Panc1 (cell line): ENCODE results near the gene PARD3. TPM values are rescaled to one million over a fixed set of nuclear protein-coding genes. Genes with fewer than 3 reads are reported as not detected.

Source experiments
- ATAC-seq: fragments of 200-7000 bp; cut with Tn5 transposase; 2 replicates; pipeline ENCODE4 v1.9.1; 2020; ENCODE audit warnings: mild to moderate bottlenecking, moderate library complexity
- BruUV-seq: library from RNA; stranded (reverse); fragments of 400-500 nt; replicated peaks from 2 replicates; lab custom pipeline; 2021; lab: Mats Ljungman, UMichigan
- CTCF ChIA-PET: fragments of 300-600 bp; sonication (Branson Sonifier 250); formaldehyde crosslinking; loops from one replicate; lab custom pipeline; 2022; ENCODE audit warnings: antibody characterized with exemption; lab: Charles Lee
- POLR2A ChIA-PET: fragments of 300-600 bp; sonication (Branson Sonifier 250); formaldehyde crosslinking; loops from one replicate; lab custom pipeline; 2022; ENCODE audit warnings: antibody characterized with exemption; lab: Charles Lee
- DNase-seq: peaks from one replicate; pipeline ENCODE4 v3.0.0-alpha.2; 2010; ENCODE audit warnings: low read depth, low spot score
- H3K27ac ChIP-seq: 2 replicates; pipeline ENCODE4 v1.5.1; 2011; ENCODE audit warnings: mild to moderate bottlenecking, low read length, inconsistent platforms
- H3K27me3 ChIP-seq: fragments of 200-500 bp; sonication (Bioruptor generic); 2 replicates; pipeline ENCODE4 v1.6.0; 2014; ENCODE audit warnings: low read length, inconsistent platforms; ENCODE audit not compliant: control insufficient read depth, insufficient read depth
- H3K36me3 ChIP-seq: fragments of 200-500 bp; sonication (Bioruptor generic); 2 replicates; pipeline ENCODE4 v1.5.1; 2014; ENCODE audit warnings: inconsistent platforms, mild to moderate bottlenecking, low read length, moderate library complexity; ENCODE audit not compliant: control insufficient read depth, insufficient read depth
- H3K4me1 ChIP-seq: 2 replicates; pipeline ENCODE4 v1.5.1; 2011; ENCODE audit warnings: inconsistent platforms, mild to moderate bottlenecking, low read length, moderate library complexity; ENCODE audit not compliant: control insufficient read depth, insufficient read depth
- H3K4me3 ChIP-seq, 2 experiments: 2 replicates each; pipeline ENCODE4 v1.5.1; 2011 to 2012; ENCODE audit warnings: low read depth in 2 of 2, low read length in 2 of 2, mild to moderate bottlenecking in 2 of 2, inconsistent platforms in 1 of 2, moderate library complexity in 1 of 2
- H3K9me3 ChIP-seq: fragments of 200-500 bp; sonication (Bioruptor generic); 2 replicates; pipeline ENCODE4 v1.5.1; 2014; ENCODE audit warnings: low read depth, mild to moderate bottlenecking, inconsistent platforms, low read length, moderate library complexity; ENCODE audit not compliant: control insufficient read depth, insufficient read depth
- POLR2AphosphoS5 ChIP-seq: IDR thresholded peaks from 2 replicates; pipeline ENCODE4 v1.6.1; 2012; ENCODE audit warnings: mild to moderate bottlenecking, low read depth, low read length, moderate library complexity
- SIN3A ChIP-seq: IDR thresholded peaks from 2 replicates; pipeline ENCODE4 v1.6.1; 2012; ENCODE audit warnings: low read depth, mild to moderate bottlenecking, low read length, moderate library complexity, borderline replicate concordance; ENCODE audit not compliant: insufficient read depth
- TCF7L2 ChIP-seq: IDR thresholded peaks from 2 replicates; pipeline ENCODE4 v1.6.1; 2011; ENCODE audit warnings: mild to moderate bottlenecking, low read depth, low read length, inconsistent platforms
- in situ Hi-C: cut with HindIII; loops from 2 replicates; pipeline ENCODE4 v1.10.0; 2016; ENCODE audit warnings: low sequenced_read_pairs, low pct_unique_long_range_greater_than_20kb
- intact Hi-C: fragments of 100-400 bp; cut with micrococcal nuclease; formaldehyde crosslinking; loops from one replicate; pipeline ENCODE4 v1.10.0; 2022; ENCODE audit not compliant: unreplicated experiment
- total RNA-seq: library from RNA; stranded (reverse); gene quantifications from one replicate; pipeline ENCODE4 v1.2.1, GENCODE V29; 2021; ENCODE audit not compliant: unreplicated experiment
- TF ChIP-seq, protein P1 (sequence below): fragments of 450-650 bp; IDR thresholded peaks from 2 replicates; pipeline ENCODE4 v1.5.1; 2017; ENCODE audit warnings: mild to moderate bottlenecking
- TF ChIP-seq, protein P2 (sequence below), 2 experiments: IDR thresholded peaks; 2 replicates each; pipeline ENCODE4 v1.6.1; 2011 to 2012; ENCODE audit warnings: low read depth in 2 of 2, control low read depth in 1 of 2, low read length in 1 of 2, mild to moderate bottlenecking in 1 of 2, moderate library complexity in 1 of 2; ENCODE audit not compliant: insufficient read depth in 1 of 2

PARD3 gene
- total RNA-seq, 1 experiment from 2014 or later, result 29.8 TPM

DNA sequence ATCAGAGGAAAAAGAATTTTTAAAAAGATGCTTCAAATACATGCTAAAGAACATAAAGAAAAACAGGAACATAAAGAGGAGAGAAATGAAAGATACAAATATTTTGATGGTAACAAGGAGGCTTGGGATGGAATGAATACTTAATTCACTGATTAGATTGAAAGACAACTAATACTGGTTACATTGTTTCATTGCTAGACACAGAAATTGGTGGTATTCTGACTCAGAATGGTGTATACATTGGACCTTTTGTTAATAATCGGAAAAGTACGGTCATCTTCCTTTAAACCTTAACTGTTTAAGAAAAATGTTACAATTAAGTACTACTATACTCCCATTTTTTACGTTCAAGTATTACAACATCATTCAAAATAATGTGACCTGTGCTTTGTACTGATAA lies 567.5 kb downstream of the PARD3 start:
- H3K27ac ChIP-seq, result no peak overlapping the region
- H3K4me1 ChIP-seq, result no peaks in the 10 kb centered on the region
- H3K4me3 ChIP-seq, result no peak overlapping the region
- TF ChIP-seq, protein P1, sequence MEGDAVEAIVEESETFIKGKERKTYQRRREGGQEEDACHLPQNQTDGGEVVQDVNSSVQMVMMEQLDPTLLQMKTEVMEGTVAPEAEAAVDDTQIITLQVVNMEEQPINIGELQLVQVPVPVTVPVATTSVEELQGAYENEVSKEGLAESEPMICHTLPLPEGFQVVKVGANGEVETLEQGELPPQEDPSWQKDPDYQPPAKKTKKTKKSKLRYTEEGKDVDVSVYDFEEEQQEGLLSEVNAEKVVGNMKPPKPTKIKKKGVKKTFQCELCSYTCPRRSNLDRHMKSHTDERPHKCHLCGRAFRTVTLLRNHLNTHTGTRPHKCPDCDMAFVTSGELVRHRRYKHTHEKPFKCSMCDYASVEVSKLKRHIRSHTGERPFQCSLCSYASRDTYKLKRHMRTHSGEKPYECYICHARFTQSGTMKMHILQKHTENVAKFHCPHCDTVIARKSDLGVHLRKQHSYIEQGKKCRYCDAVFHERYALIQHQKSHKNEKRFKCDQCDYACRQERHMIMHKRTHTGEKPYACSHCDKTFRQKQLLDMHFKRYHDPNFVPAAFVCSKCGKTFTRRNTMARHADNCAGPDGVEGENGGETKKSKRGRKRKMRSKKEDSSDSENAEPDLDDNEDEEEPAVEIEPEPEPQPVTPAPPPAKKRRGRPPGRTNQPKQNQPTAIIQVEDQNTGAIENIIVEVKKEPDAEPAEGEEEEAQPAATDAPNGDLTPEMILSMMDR, result no peak
- no peak for TF ChIP-seq SIN3A
- TF ChIP-seq POLR2AphosphoS5, result no peak
- TF ChIP-seq, protein P2, sequence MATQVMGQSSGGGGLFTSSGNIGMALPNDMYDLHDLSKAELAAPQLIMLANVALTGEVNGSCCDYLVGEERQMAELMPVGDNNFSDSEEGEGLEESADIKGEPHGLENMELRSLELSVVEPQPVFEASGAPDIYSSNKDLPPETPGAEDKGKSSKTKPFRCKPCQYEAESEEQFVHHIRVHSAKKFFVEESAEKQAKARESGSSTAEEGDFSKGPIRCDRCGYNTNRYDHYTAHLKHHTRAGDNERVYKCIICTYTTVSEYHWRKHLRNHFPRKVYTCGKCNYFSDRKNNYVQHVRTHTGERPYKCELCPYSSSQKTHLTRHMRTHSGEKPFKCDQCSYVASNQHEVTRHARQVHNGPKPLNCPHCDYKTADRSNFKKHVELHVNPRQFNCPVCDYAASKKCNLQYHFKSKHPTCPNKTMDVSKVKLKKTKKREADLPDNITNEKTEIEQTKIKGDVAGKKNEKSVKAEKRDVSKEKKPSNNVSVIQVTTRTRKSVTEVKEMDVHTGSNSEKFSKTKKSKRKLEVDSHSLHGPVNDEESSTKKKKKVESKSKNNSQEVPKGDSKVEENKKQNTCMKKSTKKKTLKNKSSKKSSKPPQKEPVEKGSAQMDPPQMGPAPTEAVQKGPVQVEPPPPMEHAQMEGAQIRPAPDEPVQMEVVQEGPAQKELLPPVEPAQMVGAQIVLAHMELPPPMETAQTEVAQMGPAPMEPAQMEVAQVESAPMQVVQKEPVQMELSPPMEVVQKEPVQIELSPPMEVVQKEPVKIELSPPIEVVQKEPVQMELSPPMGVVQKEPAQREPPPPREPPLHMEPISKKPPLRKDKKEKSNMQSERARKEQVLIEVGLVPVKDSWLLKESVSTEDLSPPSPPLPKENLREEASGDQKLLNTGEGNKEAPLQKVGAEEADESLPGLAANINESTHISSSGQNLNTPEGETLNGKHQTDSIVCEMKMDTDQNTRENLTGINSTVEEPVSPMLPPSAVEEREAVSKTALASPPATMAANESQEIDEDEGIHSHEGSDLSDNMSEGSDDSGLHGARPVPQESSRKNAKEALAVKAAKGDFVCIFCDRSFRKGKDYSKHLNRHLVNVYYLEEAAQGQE (IDR thresholded peaks at IDR 0.05; ENCODE audit: insufficient read depth in 1 of 2, low read depth in 2 of 2, low read length in 1 of 2), result no peak
- no peak for TF ChIP-seq TCF7L2
- no peaks in the 10 kb centered on the region for H3K9me3 ChIP-seq
- no peaks in the 10 kb centered on the region for H3K27me3 ChIP-seq
- ChIA-PET CTCF (no interaction called here), POLR2A (no interaction called here)
- BruUV-seq, result no TSS peak
- intact Hi-C loops, result no loop called here
- ATAC-seq (no peak), DNase-seq (no peak)
- H3K36me3 ChIP-seq, result no peaks in the 10 kb centered on the region
- in situ Hi-C loops, result no loop called here

DNA sequence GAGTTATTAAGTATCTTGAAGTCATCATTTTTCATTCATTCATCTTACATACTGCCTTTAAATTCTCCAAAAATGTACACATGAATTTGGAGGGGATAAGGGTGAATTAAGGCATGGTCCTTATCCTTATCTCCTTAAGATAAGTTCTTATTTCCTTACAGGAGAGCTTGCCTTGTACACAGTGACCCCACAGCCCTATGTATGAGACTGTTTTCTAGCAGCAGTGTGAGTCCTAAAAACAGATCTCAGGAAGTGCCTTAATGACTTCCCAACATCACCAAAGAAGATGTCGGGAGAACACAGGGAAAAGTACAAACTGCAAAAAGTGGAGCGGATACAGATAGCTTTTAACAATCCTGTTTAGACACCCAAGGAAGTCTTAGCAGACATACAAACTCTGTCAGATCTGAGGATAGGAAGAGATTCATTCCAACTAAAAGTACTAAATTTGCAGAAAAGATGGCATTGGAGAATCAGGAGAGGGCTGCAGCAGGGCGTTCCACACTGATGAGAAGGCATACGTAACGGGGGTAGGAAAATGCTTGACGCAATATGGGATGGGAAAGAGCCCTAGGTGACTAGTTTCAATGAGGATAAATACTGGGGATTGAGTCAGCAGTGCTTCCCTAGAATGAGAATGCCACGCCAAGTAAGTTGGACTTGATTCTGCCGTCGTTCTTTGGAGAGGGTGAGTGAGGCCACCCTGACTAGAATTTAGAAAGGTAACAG lies 570.2 kb downstream of the PARD3 start:
- in situ Hi-C loops, result no loop called here
- intact Hi-C loops, result no loop called here
- POLR2A ChIA-PET, result no interaction called here

More for the DNA sequence above, 570.2 kb downstream of the PARD3 start:
- Histone ChIP-seq H3K4me3 (no peak overlapping the region), H3K36me3 (no peaks in the 10 kb centered on the region), H3K27me3 (no peaks in the 10 kb centered on the region), H3K27ac (no peak overlapping the region), H3K9me3 (no peaks in the 10 kb centered on the region), H3K4me1 (no peaks in the 10 kb centered on the region)
- BruUV-seq, result no TSS peak
- TF ChIP-seq, protein P2 (IDR thresholded peaks at IDR 0.05; ENCODE audit: insufficient read depth in 1 of 2, low read depth in 2 of 2, low read length in 1 of 2), result no peak
- TF ChIP-seq SIN3A, result no peak
- TF ChIP-seq TCF7L2, result no peak
- no peak for TF ChIP-seq POLR2AphosphoS5
- TF ChIP-seq, protein P1, result no peak
- CTCF ChIA-PET, result no interaction called here
- no peak for ATAC-seq
- DNase-seq, result no peak
